ENCODE measurements around the gene ZNF710.
"Not testable (repeated sequence)": the region's sequence is repeated elsewhere in the genome, so short reads cannot be mapped to it uniquely, and the experiment has no call there.

Gene ZNF710

GRCh38 chr15:90059208-90059985 is 58.3 kb downstream of the ZNF710 start:
- peak; percentile 36 for DNase-seq (ENCODE audit: low read depth)

GRCh38 chr15:90060797-90061196 is 59.7 kb downstream of the ZNF710 start:
- DNase-seq (ENCODE audit: low read depth), result no peak

- peak; percentile 37 for DNase-seq (ENCODE audit: low read depth)
These were observed 60.9 kb downstream of the ZNF710 start for GRCh38 chr15:90062023-90062442.

GRCh38 chr15:90062462-90062932 is 61.4 kb downstream of the ZNF710 start:
- peak; percentile 54 for DNase-seq (ENCODE audit: low read depth)

- no peak for DNase-seq (ENCODE audit: low read depth)
These were observed 62.0 kb downstream of the ZNF710 start for GRCh38 chr15:90062973-90063769.

- no peak for DNase-seq (ENCODE audit: low read depth)
These were observed 62.7 kb downstream of the ZNF710 start for GRCh38 chr15:90063770-90064247.

- DNase-seq (ENCODE audit: low read depth), result no peak
These were observed 64.0 kb downstream of the ZNF710 start for GRCh38 chr15:90064911-90065681.

GRCh38 chr15:90065682-90066049 is 64.5 kb downstream of the ZNF710 start:
- no peak for DNase-seq (ENCODE audit: low read depth)

- no peak for DNase-seq (ENCODE audit: low read depth)
These were observed 66.2 kb downstream of the ZNF710 start for GRCh38 chr15:90067181-90067952.

GRCh38 chr15:90067953-90068606 is 67.0 kb downstream of the ZNF710 start:
- no peak for DNase-seq (ENCODE audit: low read depth)

GRCh38 chr15:90070623-90071022 is 69.5 kb downstream of the ZNF710 start:
- not testable (repeated sequence) for DNase-seq (ENCODE audit: low read depth)

- DNase-seq (ENCODE audit: low read depth), result peak; percentile 71
These were observed 70.2 kb downstream of the ZNF710 start for GRCh38 chr15:90071220-90071807.

- DNase-seq (ENCODE audit: low read depth), result no peak
These were observed 72.0 kb downstream of the ZNF710 start for GRCh38 chr15:90072978-90073640.

- DNase-seq (ENCODE audit: low read depth), result no peak
These were observed 72.9 kb downstream of the ZNF710 start for GRCh38 chr15:90074023-90074422.

GRCh38 chr15:90074916-90075315 is 73.8 kb downstream of the ZNF710 start:
- DNase-seq (ENCODE audit: low read depth), result no peak

GRCh38 chr15:90075420-90076289 is 74.5 kb downstream of the ZNF710 start:
- no peak for DNase-seq (ENCODE audit: low read depth)

- DNase-seq (ENCODE audit: low read depth), result no peak
These were observed 75.6 kb downstream of the ZNF710 start for GRCh38 chr15:90076716-90077115.

- DNase-seq (ENCODE audit: low read depth), result no peak
These were observed 77.8 kb downstream of the ZNF710 start for GRCh38 chr15:90078965-90079364.

Measured in T follicular helper cell (primary cell).